ENCODE measurements around the gene TCAF1. TPM values are rescaled to one million over a fixed set of nuclear protein-coding genes. Genes with fewer than 3 reads are reported as not detected.

TCAF1 gene
- total RNA-seq, 5 donors from 2014 or later (not counting 1 experiment from before 2014, with no cell fraction given): 12.9 to 15.0 (median 13.5) TPM

- peak overlapping the region in 1 of 3 donors; percentile 50 for H3K4me3 Mint-ChIP-seq
- CTCF ChIA-PET: interaction anchor here in 1 of 2 donors (0.6 to 0.7 kb wide), 2 partner anchors 9 to 504 kb away, joined by 3 read pairs; no protein-coding TSS in a partner anchor
- ATAC-seq (replicated peaks in 1 of 4): no peak
These were observed 17.6 kb downstream of the TCAF1 start for GRCh38 chr7:143884241-143884968.

DNA sequence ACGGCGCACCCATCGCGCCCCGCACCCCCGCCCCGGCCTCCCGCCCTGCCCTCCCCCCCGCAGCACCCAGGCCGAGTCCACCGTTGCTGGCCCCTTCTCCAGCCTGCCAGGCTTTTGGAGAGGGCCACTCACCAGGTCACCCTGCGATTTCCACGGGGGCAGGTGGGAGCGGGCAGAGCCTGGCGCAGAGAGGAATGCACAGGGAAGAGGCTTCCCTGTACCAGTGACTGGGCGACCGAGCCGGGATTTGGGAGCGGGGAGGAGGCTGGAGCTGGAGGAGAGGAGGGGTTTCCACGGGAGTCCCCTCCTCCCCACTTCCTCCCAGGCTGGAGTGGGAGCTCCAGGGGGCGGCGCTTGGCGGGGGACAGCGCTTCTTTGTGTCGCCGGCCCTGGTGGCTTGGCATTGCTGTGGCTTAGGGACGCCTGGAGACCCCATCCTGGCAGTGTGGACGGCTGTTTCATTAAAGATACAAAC lies 19.3 kb downstream of the TCAF1 start:
- ChIA-PET CTCF (no interaction called here), POLR2A (no interaction called here)
- peaks cover 39 to 41% of the 10 kb centered on the region in 2 donors for H3K27me3 Mint-ChIP-seq
- no peaks in the 10 kb centered on the region for H3K9me3 ChIP-seq
- no peaks in the 10 kb centered on the region for H3K36me3 ChIP-seq (ENCODE audit: control insufficient read depth in 2 of 2, extremely low read depth in 1 of 2, insufficient read depth in 1 of 2, low read length in 1 of 2)
- H3K27ac Mint-ChIP-seq: no peak overlapping the region
- ATAC-seq (replicated peaks in 1 of 4): no peak
- peaks cover 0 to 34% of the 10 kb centered on the region in 2 experiments for H3K27me3 ChIP-seq (replicated peaks in 1 of 2; ENCODE audit: control insufficient read depth in 2 of 2, extremely low read depth in 1 of 2, insufficient read depth in 2 of 2, low read length in 1 of 2)
- H3K4me3 Mint-ChIP-seq: peak overlapping the region in 2 of 3 donors; percentile 22 to 67
- H3K4me1 Mint-ChIP-seq: peaks cover 19 to 38% (median 26%) of the 10 kb centered on the region in 3 donors
- H3K27ac ChIP-seq (ENCODE audit: low read length): no peak overlapping the region
- peaks cover 9% of the 10 kb centered on the region for H3K36me3 Mint-ChIP-seq
- H3K4me1 ChIP-seq (ENCODE audit: control insufficient read depth in 1 of 2, extremely low read depth in 1 of 2, insufficient read depth in 2 of 2, low read length in 2 of 2): peaks cover 8 to 15% of the 10 kb centered on the region in 2 experiments
- no peak for DNase-seq
- H3K9me3 Mint-ChIP-seq: no peaks in the 10 kb centered on the region
- 9% methylated on average over 13 of the region's 28 CpGs for WGBS (ENCODE audit: insufficient coverage)
- H3K4me3 ChIP-seq (ENCODE audit: control insufficient read depth in 1 of 2, extremely low read depth in 1 of 2, low read length in 1 of 2): peak overlapping the region in 1 of 2 donors; percentile 46

More at GRCh38 chr7:143884241-143884968, 17.6 kb downstream of the TCAF1 start:
- Mint-ChIP-seq H3K27me3 (peaks cover 45 to 49% of the 10 kb centered on the region in 2 donors), H3K4me1 (peaks cover 19 to 38% (median 26%) of the 10 kb centered on the region in 3 donors), H3K27ac (no peak overlapping the region), H3K9me3 (peaks cover 5 to 7% (median 6%) of the 10 kb centered on the region in 3 donors), H3K36me3 (peaks cover 25% of the 10 kb centered on the region)
- POLR2A ChIA-PET: no interaction called here
- Histone ChIP-seq H3K27ac (ENCODE audit: low read length) (no peak overlapping the region), H3K36me3 (ENCODE audit: control insufficient read depth in 2 of 2, extremely low read depth in 1 of 2, insufficient read depth in 1 of 2, low read length in 1 of 2) (no peaks in the 10 kb centered on the region), H3K9me3 (no peaks in the 10 kb centered on the region), H3K27me3 (replicated peaks in 1 of 2; ENCODE audit: control insufficient read depth in 2 of 2, extremely low read depth in 1 of 2, insufficient read depth in 2 of 2, low read length in 1 of 2) (peaks cover 0 to 34% of the 10 kb centered on the region in 2 experiments), H3K4me3 (ENCODE audit: control insufficient read depth in 1 of 2, extremely low read depth in 1 of 2, low read length in 1 of 2) (no peak overlapping the region), H3K4me1 (ENCODE audit: control insufficient read depth in 1 of 2, extremely low read depth in 1 of 2, insufficient read depth in 2 of 2, low read length in 2 of 2) (peaks cover 8 to 15% of the 10 kb centered on the region in 2 experiments)
- DNase-seq: no peak
- WGBS (ENCODE audit: insufficient coverage): no CpG with 5 or more reads among the region's 11 CpGs

DNA sequence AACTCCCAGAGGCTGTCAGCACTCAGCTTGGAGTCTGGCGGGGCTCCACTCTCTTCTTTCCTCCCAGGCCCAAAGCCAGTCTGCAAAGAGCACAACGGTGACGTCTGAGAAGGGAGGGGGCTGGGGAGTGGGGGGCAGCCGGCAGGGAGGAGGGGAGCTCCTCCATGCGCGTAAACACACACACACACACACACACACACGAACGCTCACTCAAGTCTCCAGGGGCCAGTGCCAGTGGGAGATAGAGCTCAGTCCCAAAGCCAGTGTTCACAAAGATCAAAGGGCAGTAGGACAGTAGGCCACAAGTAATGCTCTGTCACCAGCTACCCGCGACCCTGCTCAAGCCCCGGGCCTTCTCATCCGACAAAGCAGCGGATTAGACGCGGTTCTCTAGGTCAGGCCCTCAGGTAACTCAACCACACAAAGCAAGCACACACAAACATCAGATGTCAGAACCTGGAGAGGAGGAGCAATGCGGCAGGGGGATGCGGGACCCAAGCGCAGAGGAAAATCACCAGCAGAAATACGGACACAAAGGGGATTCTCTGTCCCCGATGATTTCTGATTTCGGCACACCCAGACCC lies 19.9 kb downstream of the TCAF1 start:
- Histone ChIP-seq H3K27ac (ENCODE audit: low read length) (no peak overlapping the region), H3K36me3 (ENCODE audit: control insufficient read depth in 2 of 2, extremely low read depth in 1 of 2, insufficient read depth in 1 of 2, low read length in 1 of 2) (no peaks in the 10 kb centered on the region), H3K4me3 (ENCODE audit: control insufficient read depth in 1 of 2, extremely low read depth in 1 of 2, low read length in 1 of 2) (no peak overlapping the region), H3K27me3 (replicated peaks in 1 of 2; ENCODE audit: control insufficient read depth in 2 of 2, extremely low read depth in 1 of 2, insufficient read depth in 2 of 2, low read length in 1 of 2) (peaks cover 0 to 34% of the 10 kb centered on the region in 2 experiments), H3K4me1 (ENCODE audit: control insufficient read depth in 1 of 2, extremely low read depth in 1 of 2, insufficient read depth in 2 of 2, low read length in 2 of 2) (peaks cover 8 to 15% of the 10 kb centered on the region in 2 experiments), H3K9me3 (no peaks in the 10 kb centered on the region)
- no peak overlapping the region for H3K27ac Mint-ChIP-seq
- WGBS (ENCODE audit: insufficient coverage): 49% methylated on average over 8 of the region's 21 CpGs
- H3K4me3 Mint-ChIP-seq: peak overlapping the region in 2 of 3 donors; percentile 42 to 67
- POLR2A ChIA-PET: no interaction called here
- peaks cover 19 to 36% (median 25%) of the 10 kb centered on the region in 3 donors for H3K4me1 Mint-ChIP-seq
- H3K36me3 Mint-ChIP-seq: peaks cover 9% of the 10 kb centered on the region
- no peaks in the 10 kb centered on the region for H3K9me3 Mint-ChIP-seq
- CTCF ChIA-PET: no interaction called here
- ATAC-seq (replicated peaks in 1 of 4): peak in 1 of 4 experiments; percentile 20
- H3K27me3 Mint-ChIP-seq: peaks cover 36 to 38% of the 10 kb centered on the region in 2 donors
- no peak for DNase-seq

DNA sequence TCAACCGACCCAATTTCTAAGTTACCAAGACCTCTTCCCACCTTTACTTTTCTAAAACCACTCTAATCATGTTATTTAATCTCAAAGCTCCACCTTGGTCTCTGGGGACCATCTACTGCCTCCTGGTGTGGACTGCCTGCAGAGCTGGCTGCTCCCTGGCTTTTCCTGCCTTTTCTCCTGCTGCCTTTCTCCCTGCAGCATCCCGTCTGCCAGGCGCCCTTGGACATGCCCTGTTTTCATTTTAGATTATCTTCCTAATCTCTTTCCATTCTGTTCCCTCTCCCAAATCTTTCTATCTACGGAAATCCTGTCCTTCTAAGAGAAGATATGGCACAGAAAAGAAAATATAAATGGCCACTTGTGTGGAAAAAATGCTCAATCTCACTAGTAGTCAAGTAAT lies 23.1 kb downstream of the TCAF1 start:
- ATAC-seq (replicated peaks in 1 of 4) (no peak), DNase-seq (no peak)
- Mint-ChIP-seq H3K36me3 (peaks cover 11% of the 10 kb centered on the region), H3K27ac (no peak overlapping the region), H3K9me3 (no peaks in the 10 kb centered on the region), H3K27me3 (peaks cover 15 to 17% of the 10 kb centered on the region in 2 donors), H3K4me3 (no peak overlapping the region), H3K4me1 (peaks cover 10 to 25% (median 11%) of the 10 kb centered on the region in 3 donors)
- no peak overlapping the region for H3K4me3 ChIP-seq (ENCODE audit: control insufficient read depth in 1 of 2, extremely low read depth in 1 of 2, low read length in 1 of 2)
- ChIA-PET POLR2A (no interaction called here), CTCF (interaction anchor here in 1 of 2 donors (0.9 kb wide), 1 partner anchor 14 kb away, joined by 3 read pairs; no protein-coding TSS in a partner anchor)
- H3K4me1 ChIP-seq (ENCODE audit: control insufficient read depth in 1 of 2, extremely low read depth in 1 of 2, insufficient read depth in 2 of 2, low read length in 2 of 2): peaks cover 4% of the 10 kb centered on the region in 2 experiments
- H3K36me3 ChIP-seq (ENCODE audit: control insufficient read depth in 2 of 2, extremely low read depth in 1 of 2, insufficient read depth in 1 of 2, low read length in 1 of 2): peaks cover 0 to 5% of the 10 kb centered on the region in 2 donors
- no peak overlapping the region for H3K27ac ChIP-seq (ENCODE audit: low read length)
- WGBS (ENCODE audit: insufficient coverage): 75% methylated on average over 1 of the region's 4 CpGs
- H3K27me3 ChIP-seq (replicated peaks in 1 of 2; ENCODE audit: control insufficient read depth in 2 of 2, extremely low read depth in 1 of 2, insufficient read depth in 2 of 2, low read length in 1 of 2): peaks cover 0 to 18% of the 10 kb centered on the region in 2 experiments
- H3K9me3 ChIP-seq: no peaks in the 10 kb centered on the region

DNA sequence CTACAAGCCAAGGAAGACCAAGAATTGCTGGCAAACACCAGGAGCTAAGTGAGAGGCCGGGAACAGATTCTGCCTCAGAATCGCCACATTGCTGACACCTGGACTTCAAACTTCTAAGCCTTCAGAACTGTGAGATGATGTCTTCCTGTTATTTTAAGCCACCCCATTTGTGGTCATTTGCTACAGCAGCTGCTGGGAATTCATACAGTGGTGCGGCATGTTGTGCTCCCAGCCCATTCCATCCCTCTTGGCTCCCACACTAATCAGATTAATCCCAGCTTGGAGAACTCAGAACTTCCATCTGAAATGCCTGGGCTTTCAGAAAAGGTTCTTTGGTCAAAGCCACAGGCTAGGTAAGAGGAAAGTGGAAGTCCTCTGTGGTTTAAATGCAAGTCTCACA lies 24.9 kb downstream of the TCAF1 start:
- Mint-ChIP-seq H3K4me1 (peaks cover under 1 to 8% (median under 1%) of the 10 kb centered on the region in 3 donors), H3K27me3 (peaks cover 3 to 8% of the 10 kb centered on the region in 2 donors), H3K4me3 (no peak overlapping the region), H3K36me3 (peaks cover 9% of the 10 kb centered on the region), H3K27ac (no peak overlapping the region), H3K9me3 (no peaks in the 10 kb centered on the region)
- no peak overlapping the region for H3K27ac ChIP-seq (ENCODE audit: low read length)
- H3K4me1 ChIP-seq (ENCODE audit: control insufficient read depth in 1 of 2, extremely low read depth in 1 of 2, insufficient read depth in 2 of 2, low read length in 2 of 2): no peaks in the 10 kb centered on the region
- H3K27me3 ChIP-seq (replicated peaks in 1 of 2; ENCODE audit: control insufficient read depth in 2 of 2, extremely low read depth in 1 of 2, insufficient read depth in 2 of 2, low read length in 1 of 2): peaks cover 0 to 5% of the 10 kb centered on the region in 2 experiments
- H3K36me3 ChIP-seq (ENCODE audit: control insufficient read depth in 2 of 2, extremely low read depth in 1 of 2, insufficient read depth in 1 of 2, low read length in 1 of 2): peaks cover 0 to 5% of the 10 kb centered on the region in 2 donors
- CTCF ChIA-PET: interaction anchor here in 1 of 2 donors (0.6 kb wide), 1 partner anchor 1267 kb away, joined by 3 read pairs; no protein-coding TSS in a partner anchor
- H3K9me3 ChIP-seq: no peaks in the 10 kb centered on the region
- POLR2A ChIA-PET: no interaction called here
- WGBS (ENCODE audit: insufficient coverage): 100% methylated on average over 2 of the region's 3 CpGs
- H3K4me3 ChIP-seq (ENCODE audit: control insufficient read depth in 1 of 2, extremely low read depth in 1 of 2, low read length in 1 of 2): no peak overlapping the region
- DNase-seq (no peak), ATAC-seq (replicated peaks in 1 of 4) (no peak)

DNA sequence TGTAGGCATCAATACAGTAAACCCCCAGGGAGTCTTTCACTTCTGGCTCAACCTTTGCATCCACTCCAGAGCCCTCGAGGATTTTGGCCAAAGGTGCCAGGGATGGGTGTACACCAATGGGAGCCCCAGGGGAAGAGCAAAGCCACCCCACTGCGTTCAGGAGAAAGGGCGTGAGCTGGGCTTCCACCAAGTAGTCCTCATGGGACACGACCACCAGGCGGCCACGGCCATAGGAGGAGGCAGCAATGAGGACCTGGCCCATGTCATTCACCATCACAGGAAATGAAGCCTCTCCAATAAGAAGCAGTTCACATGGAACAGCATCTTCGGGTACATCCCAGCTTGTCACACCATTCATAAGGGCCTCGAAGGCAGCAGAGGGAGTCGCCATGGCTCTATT lies 25.8 kb downstream of the TCAF1 start:
- H3K36me3 Mint-ChIP-seq: peaks cover 9% of the 10 kb centered on the region

More for the DNA sequence above, 25.8 kb downstream of the TCAF1 start:
- H3K27ac Mint-ChIP-seq: no peak overlapping the region
- no peak overlapping the region for H3K4me3 ChIP-seq (ENCODE audit: control insufficient read depth in 1 of 2, extremely low read depth in 1 of 2, low read length in 1 of 2)
- H3K4me3 Mint-ChIP-seq: no peak overlapping the region
- DNase-seq: no peak
- H3K27ac ChIP-seq (ENCODE audit: low read length): no peak overlapping the region
- no peaks in the 10 kb centered on the region for H3K4me1 ChIP-seq (ENCODE audit: control insufficient read depth in 1 of 2, extremely low read depth in 1 of 2, insufficient read depth in 2 of 2, low read length in 2 of 2)
- no peak for ATAC-seq (replicated peaks in 1 of 4)
- H3K27me3 ChIP-seq (replicated peaks in 1 of 2; ENCODE audit: control insufficient read depth in 2 of 2, extremely low read depth in 1 of 2, insufficient read depth in 2 of 2, low read length in 1 of 2): no peaks in the 10 kb centered on the region
- ChIA-PET POLR2A (no interaction called here), CTCF (no interaction called here)
- no peaks in the 10 kb centered on the region for H3K27me3 Mint-ChIP-seq
- WGBS (ENCODE audit: insufficient coverage): 93% methylated on average over 8 of the region's 9 CpGs
- H3K9me3 Mint-ChIP-seq: no peaks in the 10 kb centered on the region
- H3K4me1 Mint-ChIP-seq: no peaks in the 10 kb centered on the region
- H3K9me3 ChIP-seq: no peaks in the 10 kb centered on the region
- H3K36me3 ChIP-seq (ENCODE audit: control insufficient read depth in 2 of 2, extremely low read depth in 1 of 2, insufficient read depth in 1 of 2, low read length in 1 of 2): peaks cover 0 to 5% of the 10 kb centered on the region in 2 donors

Measured in T-cell (primary cell).